Right atrium auricular region (tissue), 2 donors: ENCODE data around the gene CDC14A. TPM values are rescaled to one million over a fixed set of nuclear protein-coding genes. Genes with fewer than 3 reads are reported as not detected.

ENCODE experiments used
- DNase-seq: peaks from one replicate; pipeline ENCODE4 v3.0.0-alpha.2; 2019; ENCODE audit warnings: low spot score
- H3K27ac ChIP-seq, 2 donors: fragments of 200-600 bp; sonication (generic); 1 replicate in 1 of 2; 2 replicates in 1 of 2; pipeline ENCODE4 v1.5.1; 2016 to 2019
- H3K27me3 ChIP-seq, 2 donors: fragments of 200-600 bp; sonication (generic); one replicate each; pipeline versions ENCODE4 v1.5.1 to v1.6.0; 2017 to 2019
- H3K36me3 ChIP-seq: fragments of 200-600 bp; sonication (generic); one replicate; pipeline ENCODE4 v1.5.1; 2016
- H3K4me1 ChIP-seq, 2 donors: fragments of 200-600 bp; sonication (generic); one replicate each; pipeline versions ENCODE4 v1.5.1 to v1.6.0; 2017 to 2019
- H3K4me3 ChIP-seq, 2 donors: fragments of 200-600 bp; sonication (generic); 1 replicate in 1 of 2; 2 replicates in 1 of 2; pipeline ENCODE4 v1.5.1; 2017 to 2019; ENCODE audit warnings: mild to moderate bottlenecking in 1 of 2, moderate library complexity in 1 of 2
- H3K9me3 ChIP-seq, 2 donors: fragments of 200-600 bp; sonication (generic); one replicate each; pipeline ENCODE4 v1.5.1; 2019
- CTCF ChIP-seq, 2 donors: fragments of 200-600 bp; sonication (generic); IDR thresholded peaks; one replicate each; pipeline ENCODE4 v1.5.1; 2019; ENCODE audit warnings: antibody characterized with exemption in 2 of 2
- total RNA-seq, 2 donors: library from RNA; depleted of rRNA; stranded (reverse); fragments of >200 nt; gene quantifications; one replicate each; pipeline ENCODE4 v1.1.0, GENCODE V29; 2016

CDC14A gene
- total RNA-seq, 2 donors from 2014 or later, result 5.3 to 5.5 TPM

- H3K27ac ChIP-seq, result no peak overlapping the region
- DNase-seq, result no peak
- no peak for TF ChIP-seq CTCF (IDR thresholded peaks at IDR 0.05)
- H3K4me1 ChIP-seq, result no peaks in the 10 kb centered on the region
- no peaks in the 10 kb centered on the region for H3K27me3 ChIP-seq
- H3K9me3 ChIP-seq, result no peaks in the 10 kb centered on the region
- no peak overlapping the region for H3K4me3 ChIP-seq
- no peaks in the 10 kb centered on the region for H3K36me3 ChIP-seq
These were observed 153.9 kb downstream of the CDC14A start for GRCh38 chr1:100506217-100506616.

GRCh38 chr1:100510451-100510850, 158.1 kb downstream of the CDC14A start:
- Histone ChIP-seq H3K27ac (no peak overlapping the region), H3K4me1 (no peaks in the 10 kb centered on the region), H3K36me3 (no peaks in the 10 kb centered on the region), H3K27me3 (no peaks in the 10 kb centered on the region), H3K9me3 (no peaks in the 10 kb centered on the region), H3K4me3 (no peak overlapping the region)
- DNase-seq, result no peak
- TF ChIP-seq CTCF (IDR thresholded peaks at IDR 0.05), result no peak

GRCh38 chr1:100511058-100511457, 158.8 kb downstream of the CDC14A start:
- no peaks in the 10 kb centered on the region for H3K27me3 ChIP-seq
- no peak for TF ChIP-seq CTCF (IDR thresholded peaks at IDR 0.05)
- H3K4me3 ChIP-seq, result no peak overlapping the region
- no peak for DNase-seq
- H3K36me3 ChIP-seq, result no peaks in the 10 kb centered on the region
- H3K27ac ChIP-seq, result no peak overlapping the region
- no peaks in the 10 kb centered on the region for H3K4me1 ChIP-seq
- no peaks in the 10 kb centered on the region for H3K9me3 ChIP-seq

- H3K4me3 ChIP-seq, result no peak overlapping the region
These were observed 159.5 kb downstream of the CDC14A start for GRCh38 chr1:100511773-100512172.

GRCh38 chr1:100512803-100513352, 160.6 kb downstream of the CDC14A start:
- Histone ChIP-seq H3K36me3 (no peaks in the 10 kb centered on the region), H3K9me3 (no peaks in the 10 kb centered on the region), H3K4me1 (no peaks in the 10 kb centered on the region), H3K4me3 (no peak overlapping the region), H3K27me3 (no peaks in the 10 kb centered on the region), H3K27ac (no peak overlapping the region)
- DNase-seq, result no peak
- TF ChIP-seq CTCF (IDR thresholded peaks at IDR 0.05), result no peak

More at GRCh38 chr1:100511773-100512172, 159.5 kb downstream of the CDC14A start:
- TF ChIP-seq CTCF (IDR thresholded peaks at IDR 0.05), result no peak
- DNase-seq, result no peak
- no peak overlapping the region for H3K27ac ChIP-seq
- no peaks in the 10 kb centered on the region for H3K9me3 ChIP-seq
- no peaks in the 10 kb centered on the region for H3K4me1 ChIP-seq
- no peaks in the 10 kb centered on the region for H3K27me3 ChIP-seq
- H3K36me3 ChIP-seq, result no peaks in the 10 kb centered on the region

- no peaks in the 10 kb centered on the region for H3K27me3 ChIP-seq
- H3K4me1 ChIP-seq, result no peaks in the 10 kb centered on the region
- H3K36me3 ChIP-seq, result no peaks in the 10 kb centered on the region
- no peaks in the 10 kb centered on the region for H3K9me3 ChIP-seq
- H3K27ac ChIP-seq, result no peak overlapping the region
- DNase-seq, result no peak
- TF ChIP-seq CTCF (IDR thresholded peaks at IDR 0.05), result no peak
- H3K4me3 ChIP-seq, result no peak overlapping the region
These were observed 164.6 kb downstream of the CDC14A start for GRCh38 chr1:100516857-100517256.
